Calu3 (cell line): ENCODE measurements around the gene SKAP2. TPM values are rescaled to one million over a fixed set of nuclear protein-coding genes. Genes with fewer than 3 reads are reported as not detected.

Experiments used
- BruUV-seq: library from RNA; stranded (reverse); fragments of 400-500 nt; replicated peaks from 2 replicates; lab custom pipeline; 2021; lab: Mats Ljungman, UMichigan
- CTCF ChIA-PET: fragments of 300-600 bp; sonication (Branson Sonifier 250); formaldehyde crosslinking; loops from one replicate; lab custom pipeline; 2022; ENCODE audit warnings: antibody characterized with exemption; lab: Charles Lee
- DNase-seq: peaks from one replicate; pipeline ENCODE4 v3.0.0; 2022
- H3K27ac Mint-ChIP-seq: one replicate; pipeline ENCODE4 v1.8.0; 2022; ENCODE audit warnings: mixed read lengths; ENCODE audit not compliant: unreplicated experiment
- H3K27me3 Mint-ChIP-seq: one replicate; pipeline ENCODE4 v1.8.0; 2022; ENCODE audit warnings: mixed read lengths; ENCODE audit not compliant: unreplicated experiment
- H3K36me3 Mint-ChIP-seq: one replicate; pipeline ENCODE4 v1.8.0; 2022; ENCODE audit warnings: mild to moderate bottlenecking, moderate library complexity, mixed read lengths; ENCODE audit not compliant: insufficient read depth, unreplicated experiment
- H3K4me1 Mint-ChIP-seq: one replicate; pipeline ENCODE4 v1.8.0; 2022; ENCODE audit warnings: mild to moderate bottlenecking, low read depth, mixed read lengths; ENCODE audit not compliant: unreplicated experiment
- H3K4me3 Mint-ChIP-seq: one replicate; pipeline ENCODE4 v1.8.0; 2022; ENCODE audit warnings: mild to moderate bottlenecking, low read depth, moderate library complexity, mixed read lengths; ENCODE audit not compliant: unreplicated experiment
- H3K9me3 Mint-ChIP-seq: one replicate; pipeline ENCODE4 v1.8.0; 2022; ENCODE audit warnings: low read depth, mixed read lengths; ENCODE audit not compliant: unreplicated experiment
- intact Hi-C: fragments of 100-400 bp; cut with micrococcal nuclease; formaldehyde crosslinking; loops from one replicate; pipeline ENCODE4 v1.10.0; 2022; ENCODE audit not compliant: unreplicated experiment
- total RNA-seq: library from RNA; stranded (reverse); gene quantifications from 2 replicates; pipeline ENCODE4 v1.2.3, GENCODE V29; 2022
- TF ChIP-seq, protein P1 (sequence below): fragments of 200-600 bp; IDR thresholded peaks from one replicate; pipeline ENCODE4 v1.8.0; 2022; ENCODE audit warnings: antibody characterized with exemption; ENCODE audit not compliant: unreplicated experiment

SKAP2 gene
- total RNA-seq, 1 experiment from 2014 or later = 83.1 TPM

DNA sequence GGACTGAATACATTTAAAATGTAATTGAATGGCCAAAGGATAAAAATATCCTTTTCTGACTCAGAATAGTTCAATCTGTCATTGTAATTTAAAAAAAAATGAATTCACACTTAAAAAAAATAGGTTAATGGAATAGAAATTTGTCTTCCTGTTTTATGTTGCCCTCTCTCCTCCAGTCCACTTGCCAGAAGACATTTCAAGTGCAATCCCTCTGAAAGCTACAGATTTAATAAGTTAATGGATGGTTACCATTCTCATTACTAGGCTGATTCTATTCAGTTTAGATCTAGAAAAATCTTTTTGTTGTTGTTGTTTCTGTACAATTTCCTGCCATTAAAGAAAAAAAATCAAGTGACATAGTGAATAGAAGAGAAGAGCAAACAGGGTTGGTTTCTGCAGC lies 142.9 kb downstream of the SKAP2 start:
- TF ChIP-seq, protein P1, sequence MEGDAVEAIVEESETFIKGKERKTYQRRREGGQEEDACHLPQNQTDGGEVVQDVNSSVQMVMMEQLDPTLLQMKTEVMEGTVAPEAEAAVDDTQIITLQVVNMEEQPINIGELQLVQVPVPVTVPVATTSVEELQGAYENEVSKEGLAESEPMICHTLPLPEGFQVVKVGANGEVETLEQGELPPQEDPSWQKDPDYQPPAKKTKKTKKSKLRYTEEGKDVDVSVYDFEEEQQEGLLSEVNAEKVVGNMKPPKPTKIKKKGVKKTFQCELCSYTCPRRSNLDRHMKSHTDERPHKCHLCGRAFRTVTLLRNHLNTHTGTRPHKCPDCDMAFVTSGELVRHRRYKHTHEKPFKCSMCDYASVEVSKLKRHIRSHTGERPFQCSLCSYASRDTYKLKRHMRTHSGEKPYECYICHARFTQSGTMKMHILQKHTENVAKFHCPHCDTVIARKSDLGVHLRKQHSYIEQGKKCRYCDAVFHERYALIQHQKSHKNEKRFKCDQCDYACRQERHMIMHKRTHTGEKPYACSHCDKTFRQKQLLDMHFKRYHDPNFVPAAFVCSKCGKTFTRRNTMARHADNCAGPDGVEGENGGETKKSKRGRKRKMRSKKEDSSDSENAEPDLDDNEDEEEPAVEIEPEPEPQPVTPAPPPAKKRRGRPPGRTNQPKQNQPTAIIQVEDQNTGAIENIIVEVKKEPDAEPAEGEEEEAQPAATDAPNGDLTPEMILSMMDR = no peak
- CTCF ChIA-PET = no interaction called here
- no peak overlapping the region for H3K27ac Mint-ChIP-seq
- no peak for DNase-seq
- H3K4me3 Mint-ChIP-seq = no peak overlapping the region
- BruUV-seq = no TSS peak
- no peaks in the 10 kb centered on the region for H3K27me3 Mint-ChIP-seq
- H3K36me3 Mint-ChIP-seq = no peaks in the 10 kb centered on the region
- H3K4me1 Mint-ChIP-seq = no peaks in the 10 kb centered on the region
- intact Hi-C loops = no loop called here
- no peaks in the 10 kb centered on the region for H3K9me3 Mint-ChIP-seq

DNA sequence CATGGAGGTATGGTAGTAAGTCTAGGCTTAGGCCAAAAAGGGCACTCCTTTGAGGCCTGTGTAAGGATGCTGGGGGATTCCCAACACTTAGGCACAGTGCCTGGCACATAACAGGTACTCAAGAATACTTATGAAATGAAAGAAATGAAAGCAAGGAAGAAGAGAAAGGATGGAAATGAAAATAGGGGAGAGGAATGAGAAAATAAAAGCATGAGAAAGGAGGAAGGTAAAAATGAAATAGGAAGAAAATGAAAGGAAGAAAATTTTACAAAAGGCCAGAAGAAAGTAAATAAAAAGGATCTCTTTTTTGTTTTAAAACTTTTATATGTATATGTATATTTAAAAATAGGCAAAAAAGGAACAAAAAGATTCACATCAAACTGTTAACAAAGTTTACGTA lies 146.3 kb downstream of the SKAP2 start:
- CTCF ChIA-PET = no interaction called here
- Mint-ChIP-seq H3K4me1 (no peaks in the 10 kb centered on the region), H3K27me3 (no peaks in the 10 kb centered on the region), H3K9me3 (no peaks in the 10 kb centered on the region), H3K36me3 (no peaks in the 10 kb centered on the region), H3K4me3 (no peak overlapping the region), H3K27ac (no peak overlapping the region)
- DNase-seq = no peak
- TF ChIP-seq, protein P1 = no peak
- no TSS peak for BruUV-seq
- intact Hi-C loops = no loop called here

DNA sequence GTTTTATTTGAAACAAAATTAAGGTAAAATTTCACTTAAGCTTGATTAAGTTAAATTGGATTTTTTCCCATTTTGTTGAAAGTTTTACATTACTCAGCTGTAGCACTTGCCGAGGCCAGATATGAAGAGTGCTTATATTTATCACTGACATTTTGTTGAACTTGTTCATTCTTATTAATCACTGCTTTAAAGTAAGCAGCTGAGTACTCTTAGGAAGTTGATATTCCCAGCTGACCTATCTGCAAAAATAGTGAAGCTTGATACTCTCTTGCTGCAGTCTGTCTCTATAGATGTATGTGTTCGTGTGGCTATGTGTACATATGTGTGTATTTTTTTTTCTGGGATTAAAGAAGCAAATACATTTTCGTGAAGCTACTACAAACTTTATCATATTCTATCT lies 150.0 kb downstream of the SKAP2 start:
- no peak overlapping the region for H3K27ac Mint-ChIP-seq
- CTCF ChIA-PET = interaction anchor here (1.1 kb wide), 1 partner anchor 22 kb away, joined by 3 read pairs; no protein-coding TSS in a partner anchor
- intact Hi-C loops = no loop called here

DNA sequence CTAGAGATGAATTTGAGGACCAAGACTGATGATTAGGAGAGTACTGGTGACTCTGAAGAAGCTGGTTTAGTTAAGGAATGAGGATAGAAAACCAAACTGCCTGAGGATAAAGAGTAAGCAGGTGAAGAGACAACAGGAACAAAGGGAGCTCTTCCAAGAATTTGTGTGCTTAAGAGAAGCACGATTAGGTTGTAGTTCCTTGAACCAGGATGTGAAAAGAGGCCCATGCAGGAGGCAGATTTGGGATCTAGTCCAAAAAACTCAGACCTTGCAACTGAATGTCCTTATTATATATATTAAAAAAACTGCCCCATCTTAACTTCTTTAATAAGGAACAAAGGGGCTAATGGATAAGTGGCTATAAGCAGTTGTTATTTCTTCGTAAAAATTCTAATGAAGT lies 150.4 kb downstream of the SKAP2 start:
- TF ChIP-seq, protein P1 = no peak
- Mint-ChIP-seq H3K4me1 (no peaks in the 10 kb centered on the region), H3K4me3 (no peak overlapping the region), H3K9me3 (no peaks in the 10 kb centered on the region), H3K27me3 (no peaks in the 10 kb centered on the region), H3K36me3 (no peaks in the 10 kb centered on the region), H3K27ac (no peak overlapping the region)
- CTCF ChIA-PET = interaction anchor here (1.1 kb wide), 1 partner anchor 21 kb away, joined by 3 read pairs; no protein-coding TSS in a partner anchor
- intact Hi-C loops = no loop called here
- BruUV-seq = no TSS peak
- DNase-seq = no peak

More for the DNA sequence above, 150.0 kb downstream of the SKAP2 start:
- H3K9me3 Mint-ChIP-seq = no peaks in the 10 kb centered on the region
- BruUV-seq = no TSS peak
- DNase-seq = no peak
- H3K4me1 Mint-ChIP-seq = no peaks in the 10 kb centered on the region
- H3K4me3 Mint-ChIP-seq = no peak overlapping the region
- H3K27me3 Mint-ChIP-seq = no peaks in the 10 kb centered on the region
- TF ChIP-seq, protein P1 = no peak
- H3K36me3 Mint-ChIP-seq = no peaks in the 10 kb centered on the region
